GM19240 (cell line): ENCODE results near the gene MAPKAPK2.

Source experiments
- DNase-seq: peaks from one replicate; pipeline ENCODE4 v3.0.0; 2011; ENCODE audit warnings: low spot score; ENCODE audit not compliant: insufficient read length

The MAPKAPK2 gene

DNA sequence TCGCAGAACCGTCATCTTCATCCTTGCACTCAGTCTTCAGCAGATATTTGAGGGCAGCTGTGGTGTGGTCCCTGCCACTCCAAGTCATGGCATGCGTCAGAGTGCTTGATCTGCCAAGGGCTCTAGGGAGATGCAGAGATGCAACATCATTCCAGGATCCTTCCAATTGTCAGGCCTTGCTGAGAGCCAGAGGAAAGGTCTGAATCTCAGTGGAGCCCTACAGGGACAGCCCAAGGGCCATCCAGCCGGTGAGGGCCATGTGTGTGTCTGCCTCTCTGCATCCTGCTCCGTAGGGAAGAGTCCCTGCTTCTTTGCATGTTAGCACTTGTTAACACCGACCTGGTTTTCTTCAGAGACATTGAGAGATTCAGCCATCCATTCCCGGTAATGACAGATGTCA, 17.6 kb downstream of the MAPKAPK2 start:
- DNase-seq: no peak

- DNase-seq: no peak
These were observed 18.1 kb downstream of the MAPKAPK2 start for GRCh38 chr1:206702803-206703202.

DNA sequence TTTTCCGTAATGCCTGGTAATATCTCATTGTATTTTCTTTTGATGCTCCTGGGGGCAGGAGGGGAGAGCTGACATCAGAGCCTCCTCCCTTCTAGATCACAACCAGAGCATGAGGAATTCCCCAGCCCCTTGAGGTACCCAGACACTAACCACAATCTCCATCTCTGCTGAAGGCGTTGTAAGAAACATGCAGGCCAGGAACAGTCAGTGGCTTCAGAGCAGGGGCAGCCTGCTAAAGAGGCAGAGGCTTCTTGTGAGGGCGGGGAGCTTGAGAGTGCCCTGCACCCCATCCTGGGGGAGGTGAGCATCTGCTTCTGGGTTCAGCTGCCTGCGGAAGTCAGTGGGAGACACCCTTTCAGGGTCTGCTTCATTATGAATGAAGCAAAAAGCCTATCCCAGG, 19.0 kb downstream of the MAPKAPK2 start:
- DNase-seq: no peak

DNA sequence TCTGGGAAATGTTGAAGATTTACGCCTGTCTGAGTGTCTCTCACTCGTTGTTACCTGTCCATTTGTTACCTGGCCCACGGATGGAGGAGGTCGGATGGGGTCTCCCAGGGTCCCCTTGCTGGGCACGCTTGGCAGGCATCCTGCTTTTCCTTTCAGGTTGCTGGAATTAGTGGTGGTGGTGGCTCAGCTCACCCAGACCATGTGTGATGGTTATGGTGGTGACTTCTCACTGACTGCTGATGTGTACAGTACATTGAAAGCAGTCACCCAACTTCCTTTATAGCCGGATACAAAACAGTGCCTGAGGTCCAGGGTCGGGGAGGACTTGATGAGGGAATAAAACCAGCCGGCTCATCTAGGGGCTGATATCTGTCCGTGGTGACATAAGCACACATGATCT, 19.5 kb downstream of the MAPKAPK2 start:
- no peak for DNase-seq

- DNase-seq: no peak
These were observed 20.5 kb downstream of the MAPKAPK2 start for GRCh38 chr1:206705191-206705590.

GRCh38 chr1:206705726-206706297, 21.1 kb downstream of the MAPKAPK2 start:
- DNase-seq: no peak

DNA sequence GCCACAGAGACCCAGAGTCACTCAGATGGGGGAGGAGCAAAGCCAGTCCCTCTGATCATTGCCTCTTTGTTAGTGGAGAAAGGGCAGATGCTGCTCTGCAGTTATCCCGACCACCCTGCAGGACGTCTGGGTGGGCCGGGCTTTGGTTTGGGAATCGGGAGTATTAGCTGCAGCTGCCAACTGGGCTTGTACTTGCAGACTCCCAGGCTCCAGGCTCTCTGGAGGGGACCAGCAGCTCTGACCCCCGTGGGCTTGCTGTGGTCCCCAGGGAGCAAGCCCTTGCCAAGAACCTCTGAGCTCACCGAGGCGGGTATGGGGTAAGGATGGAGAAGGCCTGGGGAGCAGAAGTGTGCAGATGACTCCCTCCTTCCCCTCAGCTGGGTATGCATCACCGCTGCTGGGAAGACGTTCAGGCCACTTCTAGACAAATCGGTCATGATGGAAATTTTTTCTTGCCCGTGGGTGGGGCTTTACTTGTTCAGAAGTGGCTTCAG, 21.6 kb downstream of the MAPKAPK2 start:
- DNase-seq: no peak

DNA sequence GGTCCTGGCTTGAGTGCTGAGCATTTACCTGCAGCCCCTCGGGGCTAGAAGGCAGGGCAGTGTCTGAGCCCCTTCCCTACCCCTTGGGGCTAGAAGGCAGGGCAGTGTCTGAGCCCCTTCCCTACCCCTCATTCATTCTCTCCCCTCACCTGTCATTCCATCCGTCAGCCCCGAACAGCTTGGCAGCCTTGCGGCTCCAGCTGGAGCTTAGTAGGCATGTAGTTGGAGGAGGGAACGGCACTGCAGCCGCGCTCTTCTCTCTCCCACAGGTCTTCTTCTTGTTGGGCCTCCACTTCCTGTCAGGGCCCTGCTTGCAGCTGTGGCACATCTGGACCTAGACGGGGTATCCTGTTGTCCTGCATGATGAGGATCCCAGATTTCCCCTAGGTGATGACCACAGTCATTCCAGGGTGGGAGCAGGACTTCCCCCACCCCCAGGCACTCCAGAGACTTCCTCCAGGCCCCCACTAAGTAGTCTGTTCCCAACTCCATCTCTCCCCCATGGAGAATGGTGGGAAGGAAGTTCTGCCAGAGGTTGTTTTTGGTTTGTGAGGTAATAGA, 22.2 kb downstream of the MAPKAPK2 start:
- DNase-seq: no peak

- no peak for DNase-seq
These were observed 23.4 kb downstream of the MAPKAPK2 start for GRCh38 chr1:206708058-206708457.

DNA sequence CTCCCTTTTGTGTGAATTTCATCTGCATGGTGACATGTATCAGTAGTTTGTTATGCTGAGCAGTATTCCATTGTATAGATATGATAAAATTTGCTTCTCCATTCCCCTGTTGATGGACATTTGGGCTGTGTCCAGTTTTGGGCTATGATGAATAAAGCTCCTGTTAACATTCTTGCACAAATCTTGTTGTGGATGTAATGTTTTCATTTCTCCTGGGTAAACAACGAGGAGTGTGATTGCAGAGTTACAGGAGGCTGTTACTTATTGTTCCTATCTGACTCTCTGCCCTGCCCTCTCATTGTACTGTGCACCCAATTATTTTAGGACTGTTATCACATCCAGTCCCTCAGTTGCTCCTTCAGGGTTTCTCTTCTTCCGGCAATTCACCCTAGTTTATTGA, 24.2 kb downstream of the MAPKAPK2 start:
- no peak for DNase-seq

DNA sequence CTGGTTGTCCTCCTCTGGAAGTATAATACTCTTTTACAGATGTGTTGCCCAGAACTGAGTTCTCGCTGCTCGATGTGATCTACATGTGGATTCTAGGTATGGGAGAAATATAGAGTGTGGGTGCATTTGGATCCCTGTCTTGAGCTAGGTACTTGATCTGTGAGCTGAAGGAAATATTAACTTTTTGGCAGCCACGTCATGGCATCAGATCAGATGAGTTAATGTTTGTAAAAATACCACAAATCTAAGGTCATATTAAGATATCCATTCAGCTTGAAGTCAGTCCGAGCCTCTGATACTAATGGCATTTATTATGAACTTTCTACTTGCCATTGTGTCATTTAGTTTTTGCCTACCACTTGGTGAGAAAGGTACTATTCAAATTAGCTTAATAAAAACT, 24.6 kb downstream of the MAPKAPK2 start:
- no peak for DNase-seq

GRCh38 chr1:206709772-206710459, 25.2 kb downstream of the MAPKAPK2 start:
- DNase-seq: no peak

- DNase-seq: no peak
These were observed 25.7 kb downstream of the MAPKAPK2 start for GRCh38 chr1:206710460-206710823.

DNA sequence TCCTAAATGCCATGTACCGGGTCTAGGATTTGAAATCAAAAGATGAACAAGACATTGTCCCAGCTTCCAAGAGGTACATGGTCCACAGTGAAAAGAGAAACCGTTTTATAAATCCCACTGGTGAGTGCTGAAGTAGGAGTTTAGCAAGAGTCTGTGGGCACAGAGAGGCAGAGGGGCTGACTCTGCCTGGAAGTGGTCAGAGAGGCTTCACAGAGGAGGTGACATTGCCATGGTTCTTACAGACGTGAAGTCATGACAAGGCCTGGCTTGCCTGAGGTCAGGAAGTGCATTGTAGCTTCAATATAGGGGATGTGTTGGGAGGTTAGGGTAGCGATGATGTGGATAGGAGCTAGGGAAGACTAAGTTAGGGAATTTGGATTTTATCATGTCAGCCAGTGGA, 28.4 kb downstream of the MAPKAPK2 start:
- DNase-seq: no peak

DNA sequence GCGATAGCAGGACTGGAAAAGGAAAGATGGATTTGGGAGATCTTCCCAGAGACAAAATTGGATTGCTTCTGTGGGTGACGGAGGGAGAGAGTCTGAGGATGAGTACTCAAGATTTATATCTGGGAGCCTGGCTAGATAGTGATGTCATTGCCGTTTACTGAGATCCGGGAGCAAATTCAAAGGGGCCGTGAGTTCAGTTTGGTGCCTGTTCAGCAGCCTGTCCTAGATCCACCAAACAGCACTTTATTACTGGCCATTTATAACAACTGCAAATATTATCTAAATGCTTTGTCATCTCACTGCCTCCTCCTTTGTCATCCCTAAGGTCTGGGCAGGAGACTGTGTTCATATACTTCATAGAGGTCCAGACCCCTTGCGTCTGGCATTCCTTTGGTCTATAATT, 29.2 kb downstream of the MAPKAPK2 start:
- DNase-seq: no peak

DNA sequence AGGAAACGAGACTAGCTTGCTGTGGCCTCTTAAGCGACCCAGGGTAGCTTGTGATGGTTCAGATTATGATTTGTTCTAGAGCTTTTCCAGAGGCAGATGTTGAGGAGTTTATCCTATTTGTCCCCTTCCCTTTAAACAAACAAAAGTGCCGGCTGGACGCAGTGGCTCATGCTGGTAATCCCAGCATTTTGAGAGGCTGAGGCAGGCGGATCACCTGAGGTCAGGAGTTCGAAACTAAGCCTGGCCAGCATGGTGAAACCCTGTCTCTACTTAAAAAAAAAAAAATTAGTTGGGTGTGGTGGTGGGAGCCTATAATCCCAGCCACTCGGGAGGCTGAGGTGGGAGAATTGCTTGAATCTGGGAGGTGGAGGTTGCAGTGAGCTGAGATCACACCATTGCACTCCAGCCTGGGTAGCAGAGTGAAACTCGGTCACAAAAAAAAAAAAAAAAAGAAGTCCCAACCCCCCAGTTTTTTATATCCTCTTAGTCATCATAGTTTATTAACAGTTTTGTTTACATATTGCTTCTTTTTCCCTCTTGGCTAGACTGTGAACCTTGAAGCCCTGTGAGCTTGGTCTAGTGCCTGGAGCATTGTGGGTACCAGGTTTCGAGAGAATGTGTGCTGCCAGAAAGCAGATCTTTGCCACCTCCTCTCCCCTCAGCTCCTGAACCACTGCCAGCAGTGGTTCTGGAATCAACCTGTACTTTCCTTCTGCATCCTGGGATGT, 29.8 kb downstream of the MAPKAPK2 start:
- no peak for DNase-seq

DNA sequence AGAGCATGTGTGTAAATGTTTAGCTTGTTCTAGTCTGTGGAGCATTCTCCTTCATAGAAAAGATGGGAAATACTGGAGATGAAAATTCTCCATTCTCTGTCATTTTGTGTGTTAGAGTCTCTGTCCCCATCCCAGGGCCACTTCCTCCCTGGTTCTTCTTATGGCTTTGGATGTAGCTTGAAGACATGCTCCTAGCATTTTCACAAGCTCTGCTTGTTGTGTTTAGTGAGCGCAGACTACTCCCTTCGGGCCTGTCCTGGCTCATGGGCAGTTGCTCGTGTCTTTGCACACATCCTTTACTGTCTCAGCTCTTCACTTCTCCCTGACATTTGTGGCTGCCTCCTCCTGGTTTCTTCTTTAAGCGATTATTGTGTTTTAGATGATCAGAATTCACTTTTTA, 30.4 kb downstream of the MAPKAPK2 start:
- no peak for DNase-seq

DNA sequence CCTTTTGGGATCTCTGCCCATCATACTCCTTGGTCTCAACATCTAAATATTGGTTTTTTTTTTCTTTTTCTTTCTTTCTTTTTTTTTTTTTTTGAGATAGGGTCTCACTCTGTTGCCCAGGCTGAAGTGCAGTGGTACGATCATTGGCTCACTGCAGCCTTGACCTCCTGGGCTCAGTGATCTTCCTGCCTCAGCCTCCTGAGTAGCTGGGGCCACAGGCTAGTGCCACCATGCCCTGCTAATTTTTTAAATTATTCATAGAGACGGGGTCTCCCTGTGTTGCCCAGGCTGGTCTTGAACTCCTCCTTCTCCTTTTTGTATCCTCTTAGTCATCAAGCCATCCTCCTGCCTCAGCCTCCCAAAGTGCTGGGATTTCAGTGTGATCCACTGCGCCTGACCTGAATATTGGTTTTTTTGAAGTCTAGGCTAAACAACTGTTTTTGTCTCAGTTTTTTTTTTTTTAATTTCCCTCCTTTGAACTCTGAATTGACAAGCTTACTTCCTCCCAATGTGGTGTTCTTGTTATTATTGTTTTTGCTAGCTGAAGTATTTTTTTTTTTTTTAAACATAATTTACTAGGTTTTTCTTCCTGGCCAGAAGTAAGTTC, 30.9 kb downstream of the MAPKAPK2 start:
- DNase-seq: no peak

GRCh38 chr1:206716159-206716869, 31.6 kb downstream of the MAPKAPK2 start:
- DNase-seq: no peak

DNA sequence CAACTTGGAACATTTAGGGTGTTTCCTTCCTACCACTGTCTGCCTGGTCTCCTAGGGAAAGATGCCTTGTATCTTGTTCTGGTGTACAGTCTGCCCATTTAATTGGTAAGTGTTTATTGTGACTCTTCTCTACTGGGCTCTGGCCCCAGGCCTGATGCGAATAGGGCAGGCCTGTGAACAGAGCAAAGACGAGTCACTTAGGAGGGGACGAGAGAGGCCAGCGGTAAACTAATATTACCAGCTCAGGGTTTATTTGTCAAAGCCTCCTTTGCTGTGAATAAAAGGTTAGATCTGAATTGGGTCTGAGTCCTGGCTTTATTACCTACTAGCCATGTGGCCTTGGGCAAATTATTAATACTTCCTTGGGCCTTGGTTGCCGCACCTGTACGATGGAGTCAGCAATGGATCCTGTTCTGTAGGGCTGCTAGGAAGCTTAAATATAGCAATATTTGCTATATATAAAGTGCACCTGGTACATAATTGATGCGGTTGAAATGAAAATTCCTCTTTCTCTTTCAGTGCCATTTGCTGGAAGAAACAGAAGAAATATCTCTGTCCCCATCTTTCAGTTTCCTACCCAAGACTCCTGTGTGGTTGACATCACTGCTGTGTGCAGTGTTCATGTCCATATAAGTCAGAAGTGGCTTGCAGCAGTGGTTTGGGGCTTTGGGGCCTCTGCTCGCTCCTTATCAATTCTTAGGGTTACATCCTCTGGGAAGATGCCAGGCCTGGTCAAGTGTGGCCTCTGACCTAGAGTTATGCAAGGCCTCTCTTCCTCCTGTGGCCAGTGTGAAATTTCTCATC, 32.4 kb downstream of the MAPKAPK2 start:
- DNase-seq: no peak

GRCh38 chr1:206717674-206717989, 32.9 kb downstream of the MAPKAPK2 start:
- no peak for DNase-seq
